ENCODE measurements around the gene NYAP2. TPM values are rescaled to one million over a fixed set of nuclear protein-coding genes. Genes with fewer than 3 reads are reported as not detected.

The NYAP2 gene
- total RNA-seq, 3 donors from 2014 or later, result 0.09 TPM; not detected in 1

DNA sequence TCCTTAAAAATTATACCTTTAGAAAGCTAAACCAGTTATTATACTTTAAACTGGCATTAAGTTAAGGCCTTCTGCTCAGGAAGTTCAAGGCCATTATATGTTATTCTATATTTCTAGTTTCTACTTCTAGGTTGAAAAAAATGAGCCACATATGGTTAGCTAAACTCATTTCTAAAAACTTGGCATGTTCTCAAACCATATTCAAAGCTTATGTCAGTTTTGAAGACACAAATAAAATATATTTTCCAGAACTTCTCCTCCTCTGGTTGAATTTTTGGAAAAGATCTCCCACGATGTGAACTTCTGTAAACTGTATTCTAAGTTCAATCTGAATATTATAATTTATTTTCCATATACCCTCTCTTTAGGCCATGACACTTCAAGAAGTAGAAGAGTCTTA, 103.5 kb downstream of the NYAP2 start:
- H3K4me1 ChIP-seq (ENCODE audit: low read depth), result no peaks in the 10 kb centered on the region
- intact Hi-C loops (cut with DNase I, micrococcal nuclease), result no loop called here
- DNase-seq (no peak), ATAC-seq (no peak)
- H3K9me3 ChIP-seq, result no peaks in the 10 kb centered on the region
- TF ChIP-seq, protein P1, sequence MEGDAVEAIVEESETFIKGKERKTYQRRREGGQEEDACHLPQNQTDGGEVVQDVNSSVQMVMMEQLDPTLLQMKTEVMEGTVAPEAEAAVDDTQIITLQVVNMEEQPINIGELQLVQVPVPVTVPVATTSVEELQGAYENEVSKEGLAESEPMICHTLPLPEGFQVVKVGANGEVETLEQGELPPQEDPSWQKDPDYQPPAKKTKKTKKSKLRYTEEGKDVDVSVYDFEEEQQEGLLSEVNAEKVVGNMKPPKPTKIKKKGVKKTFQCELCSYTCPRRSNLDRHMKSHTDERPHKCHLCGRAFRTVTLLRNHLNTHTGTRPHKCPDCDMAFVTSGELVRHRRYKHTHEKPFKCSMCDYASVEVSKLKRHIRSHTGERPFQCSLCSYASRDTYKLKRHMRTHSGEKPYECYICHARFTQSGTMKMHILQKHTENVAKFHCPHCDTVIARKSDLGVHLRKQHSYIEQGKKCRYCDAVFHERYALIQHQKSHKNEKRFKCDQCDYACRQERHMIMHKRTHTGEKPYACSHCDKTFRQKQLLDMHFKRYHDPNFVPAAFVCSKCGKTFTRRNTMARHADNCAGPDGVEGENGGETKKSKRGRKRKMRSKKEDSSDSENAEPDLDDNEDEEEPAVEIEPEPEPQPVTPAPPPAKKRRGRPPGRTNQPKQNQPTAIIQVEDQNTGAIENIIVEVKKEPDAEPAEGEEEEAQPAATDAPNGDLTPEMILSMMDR (IDR thresholded peaks at IDR 0.05), result no peak
- no peak overlapping the region for H3K4me3 ChIP-seq
- H3K36me3 ChIP-seq (ENCODE audit: low read depth), result no peaks in the 10 kb centered on the region

GRCh38 chr2:225510796-225511195, 111.3 kb downstream of the NYAP2 start:
- intact Hi-C loops (cut with DNase I, micrococcal nuclease), result no loop called here
- no peak overlapping the region for H3K4me3 ChIP-seq
- no peaks in the 10 kb centered on the region for H3K4me1 ChIP-seq (ENCODE audit: low read depth)
- H3K36me3 ChIP-seq (ENCODE audit: low read depth), result no peaks in the 10 kb centered on the region
- H3K9me3 ChIP-seq, result no peaks in the 10 kb centered on the region
- no peak for DNase-seq
- TF ChIP-seq, protein P1 (IDR thresholded peaks at IDR 0.05), result no peak
- no peak for ATAC-seq

DNA sequence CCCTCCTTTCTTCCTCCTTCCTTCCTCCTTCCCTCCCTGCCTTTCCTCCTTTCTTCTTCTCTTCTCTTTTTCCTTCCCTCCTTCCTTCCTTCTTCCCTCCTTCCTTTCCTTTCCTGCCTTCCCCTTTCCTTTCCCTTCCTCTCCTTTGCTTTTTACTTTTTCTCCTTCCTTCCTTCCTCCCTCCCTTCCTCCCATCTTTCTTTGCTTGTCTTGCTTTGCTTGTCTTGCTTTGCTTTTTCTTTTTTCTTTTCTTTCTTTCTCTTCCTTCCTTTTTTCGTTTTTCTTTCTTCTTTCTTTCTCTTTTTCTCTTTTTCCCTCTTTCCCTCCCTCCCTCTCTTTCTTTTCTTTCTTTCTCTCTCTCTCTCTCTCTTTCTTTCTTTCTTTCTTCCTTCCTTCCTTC, 113.0 kb downstream of the NYAP2 start:
- Histone ChIP-seq H3K9me3 (no peaks in the 10 kb centered on the region), H3K4me3 (no peak overlapping the region), H3K4me1 (ENCODE audit: low read depth) (no peaks in the 10 kb centered on the region), H3K36me3 (ENCODE audit: low read depth) (no peaks in the 10 kb centered on the region)
- DNase-seq (no peak), ATAC-seq (no peak)
- TF ChIP-seq, protein P1 (IDR thresholded peaks at IDR 0.05), result no peak
- intact Hi-C loops (cut with DNase I, micrococcal nuclease), result no loop called here

DNA sequence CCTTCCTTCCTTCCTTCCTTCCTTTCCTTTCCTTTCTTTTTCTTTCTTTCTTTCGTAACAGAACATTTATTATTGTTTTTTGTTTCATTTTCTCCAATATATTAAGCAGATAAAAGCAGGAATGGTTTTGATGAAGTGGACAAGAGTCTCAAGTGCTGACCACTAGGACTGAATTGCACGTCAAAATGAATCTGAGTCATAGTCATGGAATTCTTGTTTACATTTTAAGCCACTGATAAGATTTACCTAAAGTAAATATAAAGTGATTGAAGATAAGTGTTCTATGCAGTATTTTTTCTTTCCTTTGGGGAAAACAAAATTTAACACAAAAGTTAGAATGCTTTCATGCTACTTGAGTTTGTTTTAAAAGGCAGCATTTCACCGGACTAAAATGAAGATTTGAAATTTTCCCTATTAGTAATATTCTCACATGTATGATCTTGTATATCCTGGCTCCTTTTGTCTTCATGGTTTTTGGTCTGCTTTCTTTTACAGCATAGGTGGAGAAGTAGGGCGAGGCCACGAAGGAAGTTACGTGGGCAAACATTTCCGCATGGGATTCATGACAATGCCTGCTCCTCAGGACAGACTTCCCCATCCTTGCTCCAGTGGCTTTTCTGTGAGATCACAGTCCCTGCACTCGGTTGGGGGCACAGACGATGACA, 113.5 kb downstream of the NYAP2 start:
- H3K36me3 ChIP-seq (ENCODE audit: low read depth), result no peaks in the 10 kb centered on the region
- intact Hi-C loops (cut with DNase I, micrococcal nuclease), result no loop called here
- no peaks in the 10 kb centered on the region for H3K9me3 ChIP-seq
- ATAC-seq (peak; percentile 51), DNase-seq (no peak)
- H3K4me1 ChIP-seq (ENCODE audit: low read depth), result no peaks in the 10 kb centered on the region
- TF ChIP-seq, protein P1 (IDR thresholded peaks at IDR 0.05), result no peak
- H3K4me3 ChIP-seq, result no peak overlapping the region

GRCh38 chr2:225515033-225515432, 115.5 kb downstream of the NYAP2 start:
- Histone ChIP-seq H3K4me3 (no peak overlapping the region), H3K9me3 (no peaks in the 10 kb centered on the region), H3K4me1 (ENCODE audit: low read depth) (no peaks in the 10 kb centered on the region), H3K36me3 (ENCODE audit: low read depth) (no peaks in the 10 kb centered on the region)
- ATAC-seq (no peak), DNase-seq (no peak)
- intact Hi-C loops (cut with DNase I, micrococcal nuclease), result no loop called here
- TF ChIP-seq, protein P1 (IDR thresholded peaks at IDR 0.05), result no peak
